CD14-positive monocyte (primary cell): ENCODE results near the gene RUSC1. TPM values are rescaled to one million over a fixed set of nuclear protein-coding genes. Genes with fewer than 3 reads are reported as not detected.
A peak's percentile ranks its signal among the peaks of the same experiment; 100 is the strongest.

Source experiments
- DNase-seq, 3 donors: peaks; one replicate each; pipeline ENCODE4 v3.0.0-alpha.2; 2011 to 2022
- H2AFZ ChIP-seq: 2 replicates; pipeline ENCODE4 v1.6.0; 2012; ENCODE audit warnings: mild to moderate bottlenecking, low read depth, low read length, inconsistent platforms; ENCODE audit not compliant: insufficient read depth, poor library complexity, severe bottlenecking
- H3K27ac ChIP-seq, 2 donors: 1 replicate in 1 of 2; 2 replicates in 1 of 2; pipeline ENCODE4 v1.5.1; 2012 to 2013; ENCODE audit warnings: low read length in 2 of 2, control low read depth in 1 of 2, inconsistent platforms in 1 of 2, low read depth in 1 of 2, mild to moderate bottlenecking in 1 of 2
- H3K27me3 ChIP-seq, 2 donors: one replicate each; pipeline versions ENCODE4 v1.6.0 to v1.6.1; 2011 to 2013; ENCODE audit warnings: low read length in 2 of 2; ENCODE audit not compliant: control insufficient read depth in 2 of 2, insufficient read depth in 2 of 2
- H3K36me3 ChIP-seq, 2 donors: replicated peaks in 1 of 2; 1 replicate in 1 of 2; 2 replicates in 1 of 2; pipeline versions ENCODE4 v1.5.1 to v1.6.1; 2012 to 2013; ENCODE audit warnings: low read length in 2 of 2, control low read depth in 1 of 2, inconsistent platforms in 1 of 2, mild to moderate bottlenecking in 1 of 2; ENCODE audit not compliant: insufficient read depth in 2 of 2, control insufficient read depth in 1 of 2
- H3K4me1 ChIP-seq, 2 donors: 1 replicate in 1 of 2; 2 replicates in 1 of 2; pipeline versions ENCODE4 v1.5.1 to v1.6.1; 2012 to 2013; ENCODE audit warnings: low read length in 2 of 2, control low read depth in 1 of 2, inconsistent platforms in 1 of 2, mild to moderate bottlenecking in 1 of 2, moderate library complexity in 1 of 2; ENCODE audit not compliant: insufficient read depth in 2 of 2, control insufficient read depth in 1 of 2
- H3K4me2 ChIP-seq: replicated peaks from 2 replicates; pipeline ENCODE3; 2012; ENCODE audit warnings: low read length, moderate library complexity, mild to moderate bottlenecking; ENCODE audit not compliant: poor library complexity, severe bottlenecking; ENCODE audit errors: extremely low read depth
- H3K4me3 ChIP-seq, 3 experiments: fragments of 200-600 bp in 1 of 3; sonication (generic) in 1 of 3; replicated peaks in 1 of 3; 1 replicate in 2 of 3; 2 replicates in 1 of 3; pipeline ENCODE4 v1.5.1; 2011 to 2013; ENCODE audit warnings: low read length in 3 of 3, mild to moderate bottlenecking in 3 of 3, control low read depth in 2 of 3, low read depth in 2 of 3, inconsistent platforms in 1 of 3, moderate library complexity in 1 of 3
- H3K79me2 ChIP-seq: 2 replicates; pipeline ENCODE4 v1.6.0; 2012; ENCODE audit warnings: mild to moderate bottlenecking, control low read depth, inconsistent platforms, low read length, moderate library complexity; ENCODE audit not compliant: insufficient read depth
- H3K9ac ChIP-seq: 2 replicates; pipeline ENCODE4 v1.6.0; 2017; ENCODE audit warnings: low read length, mild to moderate bottlenecking; ENCODE audit not compliant: insufficient read depth, poor library complexity, severe bottlenecking
- H3K9me3 ChIP-seq, 2 donors: replicated peaks in 1 of 2; 1 replicate in 1 of 2; 2 replicates in 1 of 2; pipeline versions ENCODE4 v1.5.1 to v1.6.1; 2012 to 2013; ENCODE audit warnings: low read length in 2 of 2, control low read depth in 1 of 2; ENCODE audit not compliant: control insufficient read depth in 1 of 2, insufficient read depth in 1 of 2
- H4K20me1 ChIP-seq: 2 replicates; pipeline ENCODE4 v1.6.0; 2012; ENCODE audit warnings: mild to moderate bottlenecking, low read length, control low read depth, moderate library complexity; ENCODE audit not compliant: insufficient read depth
- H3K27ac Mint-ChIP-seq, 7 donors: one replicate each; pipeline ENCODE4 v1.8.0; 2020; ENCODE audit warnings: mild to moderate bottlenecking in 7 of 7, mixed read lengths in 7 of 7, moderate library complexity in 6 of 7, inconsistent platforms in 2 of 7
- H3K27me3 Mint-ChIP-seq, 3 donors: one replicate each; pipeline ENCODE4 v1.8.0; 2021 to 2022; ENCODE audit warnings: low read depth in 3 of 3, mild to moderate bottlenecking in 3 of 3, mixed read lengths in 3 of 3, moderate library complexity in 3 of 3, inconsistent platforms in 1 of 3
- H3K36me3 Mint-ChIP-seq, 2 donors: one replicate each; pipeline ENCODE4 v1.8.0; 2020; ENCODE audit warnings: mixed read lengths in 2 of 2, inconsistent platforms in 1 of 2, mild to moderate bottlenecking in 1 of 2
- H3K4me1 Mint-ChIP-seq: one replicate; pipeline ENCODE4 v1.8.0; 2020; ENCODE audit warnings: mild to moderate bottlenecking, mixed read lengths
- H3K4me3 Mint-ChIP-seq, 2 donors: one replicate each; pipeline ENCODE4 v1.8.0; 2020; ENCODE audit warnings: mild to moderate bottlenecking in 2 of 2, mixed read lengths in 2 of 2, moderate library complexity in 1 of 2
- H3K9me3 Mint-ChIP-seq, 7 donors: one replicate each; pipeline ENCODE4 v1.8.0; 2020 to 2022; ENCODE audit warnings: mixed read lengths in 7 of 7, mild to moderate bottlenecking in 6 of 7, moderate library complexity in 6 of 7, inconsistent platforms in 2 of 7
- CTCF ChIP-seq: fragments of 200-600 bp; IDR thresholded peaks from one replicate; pipeline ENCODE4 v1.8.0; 2022; ENCODE audit warnings: antibody characterized with exemption, mild to moderate bottlenecking
- WGBS: methylation state at CpG from one replicate; pipeline ENCODE4 v1.1.5; 2013; ENCODE audit warnings: missing lambda C conversion rate; ENCODE audit not compliant: insufficient coverage; 5-methylcytosine and 5-hydroxymethylcytosine counted together
- intact Hi-C, 2 donors: fragments of 100-400 bp; cut with micrococcal nuclease; formaldehyde crosslinking; loops; one replicate each; pipeline versions ENCODE4 v1.15.0 to v1.15.1; 2023
- polyA plus RNA-seq, 3 donors: library from polyadenylated mRNA; depleted of rRNA in 1 of 3; unstranded in 2 of 3; stranded (reverse) in 1 of 3; fragments of 300-500 nt in 2 of 3; fragments of >200 nt in 1 of 3; fragmentation: Illumina TruSeq in 2 of 3; gene quantifications; 1 replicate in 2 of 3; 2 replicates in 1 of 3; pipeline ENCODE4 v1.2.3, GENCODE V29; 2012 to 2021

RUSC1 gene
- polyA plus RNA-seq, 3 donors: 12.7 to 23.4 (median 13.5) TPM

DNA sequence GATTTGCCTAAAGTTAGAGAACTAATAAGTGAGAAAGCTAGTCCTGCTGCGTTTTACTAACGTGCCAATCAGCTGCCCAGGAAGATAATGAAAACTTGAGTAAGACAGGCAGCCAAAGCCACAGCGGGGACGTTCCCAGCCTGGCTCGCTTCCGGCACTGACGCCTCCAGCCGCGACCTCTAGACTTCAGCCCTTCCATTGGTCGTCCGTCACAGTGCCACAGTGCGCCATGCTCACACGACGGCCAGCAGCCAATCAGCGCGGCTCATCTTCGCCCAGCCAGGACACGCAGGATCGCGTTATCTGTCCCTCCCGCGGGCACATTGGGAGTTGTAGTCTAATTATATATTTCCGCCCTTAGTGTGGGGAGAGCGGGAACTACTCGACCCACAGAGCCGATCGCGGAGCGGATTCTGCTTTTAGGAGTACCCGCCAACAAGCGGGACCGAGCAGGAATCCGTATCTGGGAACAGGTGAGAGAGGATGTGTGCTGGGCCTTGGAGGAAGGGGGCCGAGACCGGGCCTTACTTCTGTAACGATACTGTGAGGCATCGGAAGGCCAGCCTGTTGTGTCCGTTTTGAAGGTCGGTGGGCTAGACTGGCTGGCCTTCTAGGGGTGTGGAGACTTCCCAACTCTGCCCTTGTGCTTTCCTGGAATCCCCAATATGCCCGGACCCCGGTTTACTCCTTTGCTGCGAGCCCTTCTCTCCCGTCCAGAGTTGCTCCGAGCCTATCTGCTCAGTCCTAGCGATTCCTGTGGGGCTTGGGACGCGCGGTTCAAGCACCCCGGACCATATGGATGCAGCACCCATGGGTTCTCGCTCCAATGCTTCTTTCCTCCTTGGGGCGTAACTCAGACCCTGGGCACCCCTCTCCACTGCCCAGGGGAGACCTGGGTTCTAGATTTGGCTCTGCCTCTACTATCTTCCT, 11.9 kb upstream of the RUSC1 start, which contains the start of gene FDPS:
Gene FDPS, plus strand, starts transcription at position 374 of the 930 bp plus-strand sequence. CDS start 924 bp downstream, outside the sequence.
- Histone ChIP-seq H3K9me3 (no peaks in the 10 kb centered on the region), H3K27me3 (no peaks in the 10 kb centered on the region), H2AFZ (peak within 1 kb of the TSS; percentile 91), H3K79me2 (peaks cover 35% of the 10 kb centered on the region), H3K9ac (peak within 1 kb of the TSS; percentile 83), H3K36me3 (peaks cover 0 to 14% of the 10 kb centered on the region in 2 donors), H3K4me1 (peaks cover 19 to 23% of the 10 kb centered on the region in 2 donors), H4K20me1 (no peaks in the 10 kb centered on the region), H3K27ac (peak within 1 kb of the TSS; percentile 83 to 88), H3K4me3 (peak within 1 kb of the TSS; percentile 68 to 92 (median 83)), H3K4me2 (peak within 1 kb of the TSS; percentile 89)
- WGBS: under 1% methylated on average over 49 of the region's 51 CpGs
- peak; percentile 99 for DNase-seq
- intact Hi-C loops: loop anchor here (2.0 to 5.0 kb wide), 3 partner anchors 14 to 101 kb away; partner anchors contain the start of genes MTX1 (in 1 of the 2), SCAMP3 (in 1 of the 2) and THBS3 (in 1 of the 2)
- peaks cover 31% of the 10 kb centered on the region for H3K4me1 Mint-ChIP-seq
- H3K4me3 Mint-ChIP-seq: peak within 1 kb of the TSS; percentile 95 to 97
- peaks cover 2 to 6% (median 2%) of the 10 kb centered on the region in 3 donors for H3K27me3 Mint-ChIP-seq
- H3K9me3 Mint-ChIP-seq: no peaks in the 10 kb centered on the region
- H3K36me3 Mint-ChIP-seq: peaks cover 13 to 31% of the 10 kb centered on the region in 2 donors
- peak within 1 kb of the TSS; percentile 96 to 99 (median 98) for H3K27ac Mint-ChIP-seq
- no peak for TF ChIP-seq CTCF

DNA sequence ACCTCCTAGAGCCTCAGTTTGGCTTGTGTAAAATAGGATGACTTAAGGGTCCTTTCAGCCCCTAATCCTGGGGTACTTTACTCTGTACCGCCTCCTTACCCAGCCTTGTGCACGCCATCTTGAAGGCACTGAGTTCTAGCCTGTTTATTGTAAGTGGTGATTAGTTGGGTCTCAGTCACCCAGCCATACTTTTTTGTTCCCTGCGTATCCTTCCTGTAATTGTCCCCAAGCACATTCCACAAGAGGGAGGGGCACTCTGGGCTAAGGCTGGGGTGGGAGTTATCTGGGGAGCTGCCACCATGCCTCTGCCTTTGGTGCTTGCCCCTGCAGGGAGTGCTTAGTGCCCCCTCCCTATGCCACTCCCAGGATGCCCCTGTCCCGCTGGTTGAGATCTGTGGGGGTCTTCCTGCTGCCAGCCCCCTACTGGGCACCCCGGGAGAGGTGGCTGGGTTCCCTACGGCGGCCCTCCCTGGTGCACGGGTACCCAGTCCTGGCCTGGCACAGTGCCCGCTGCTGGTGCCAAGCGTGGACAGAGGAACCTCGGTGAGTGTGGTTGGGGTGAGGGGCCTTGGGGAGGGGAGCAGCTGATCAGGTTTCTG, 11.2 kb upstream of the RUSC1 start:
- Histone ChIP-seq H3K4me2 (peak overlapping the region; percentile 89), H3K4me3 (peak overlapping the region; percentile 68 to 92 (median 83)), H2AFZ (peak overlapping the region; percentile 91), H3K9ac (peak overlapping the region; percentile 83), H4K20me1 (no peaks in the 10 kb centered on the region), H3K36me3 (peaks cover 2 to 20% of the 10 kb centered on the region in 2 donors), H3K9me3 (no peaks in the 10 kb centered on the region), H3K4me1 (peaks cover 19 to 23% of the 10 kb centered on the region in 2 donors), H3K79me2 (peaks cover 35% of the 10 kb centered on the region), H3K27me3 (no peaks in the 10 kb centered on the region), H3K27ac (peak overlapping the region; percentile 83 to 88)
- intact Hi-C loops: loop anchor here (2.0 to 5.0 kb wide), 3 partner anchors 13 to 102 kb away; partner anchors contain the start of genes MTX1 (in 1 of the 2), SCAMP3 (in 1 of the 2) and THBS3 (in 1 of the 2)
- DNase-seq: no peak
- no peaks in the 10 kb centered on the region for H3K9me3 Mint-ChIP-seq
- no peak for TF ChIP-seq CTCF
- 10% methylated on average over 8 of the region's 11 CpGs for WGBS
- H3K36me3 Mint-ChIP-seq: peaks cover 15 to 37% of the 10 kb centered on the region in 2 donors
- H3K27me3 Mint-ChIP-seq: peaks cover 0 to 6% (median 2%) of the 10 kb centered on the region in 3 donors
- peak overlapping the region; percentile 96 to 99 (median 97) for H3K27ac Mint-ChIP-seq
- peaks cover 31% of the 10 kb centered on the region for H3K4me1 Mint-ChIP-seq
- peak overlapping the region; percentile 95 to 97 for H3K4me3 Mint-ChIP-seq
